Measurements from ENCODE around the gene CBFA2T2. TPM values are rescaled to one million over a fixed set of nuclear protein-coding genes. Genes with fewer than 3 reads are reported as not detected.
"Not testable (repeated sequence)": the region's sequence is repeated elsewhere in the genome, so short reads cannot be mapped to it uniquely, and the experiment has no call there.

Gene CBFA2T2
- polyA plus RNA-seq, 1 donor (not counting 4 experiments of a cell fraction or from before 2014, with no cell fraction given): 6.8 TPM

DNA sequence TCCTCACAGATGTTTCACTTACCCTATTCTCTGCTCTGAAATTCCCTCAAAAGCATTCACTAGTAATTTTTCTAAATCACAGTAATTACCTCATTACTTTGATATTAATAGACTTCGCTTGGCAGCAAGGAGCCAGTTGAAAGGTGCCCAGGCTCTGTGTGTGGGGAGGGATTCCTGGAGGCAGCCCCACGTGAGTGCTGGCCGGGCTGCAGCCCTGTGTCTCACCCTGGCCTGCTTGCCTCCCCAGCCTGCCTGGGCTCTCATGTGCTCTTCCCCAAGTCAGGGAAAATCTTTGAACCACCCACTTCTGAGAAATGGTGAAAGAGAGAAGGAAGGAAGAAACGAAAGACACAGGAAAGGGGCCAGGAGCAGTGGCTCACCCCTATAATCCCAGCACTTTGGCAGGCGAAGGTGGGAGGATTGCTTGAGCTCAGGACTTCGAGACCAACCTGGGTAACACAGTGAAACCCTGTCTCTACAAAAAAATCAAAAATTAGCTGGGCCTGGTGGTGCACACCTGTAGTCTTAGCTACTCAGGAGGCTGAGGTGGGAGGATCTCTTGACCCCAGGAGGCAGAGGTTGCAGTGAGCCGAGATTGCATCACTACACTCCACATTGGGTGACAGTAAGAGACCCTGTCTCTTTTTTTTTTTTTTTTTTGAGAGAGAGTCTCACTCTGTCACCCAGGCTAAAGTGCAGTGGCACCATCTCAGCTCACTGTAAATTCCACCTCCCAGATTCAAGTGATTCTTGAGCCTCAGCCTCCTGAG lies 26.4 kb upstream of the CBFA2T2 start:
- Histone ChIP-seq H3K4me2 (ENCODE audit: control insufficient read depth, extremely low read depth, insufficient read depth, low read depth, low read length) (no peak overlapping the region), H3K36me3 (ENCODE audit: control insufficient read depth in 2 of 2, extremely low read depth in 1 of 2, insufficient read depth in 2 of 2, low read length in 2 of 2) (no peaks in the 10 kb centered on the region), H3K27ac (ENCODE audit: control insufficient read depth, insufficient read depth, low read length) (no peak overlapping the region), H3K4me3 (ENCODE audit: control insufficient read depth in 2 of 3, extremely low read depth in 1 of 3, insufficient read depth in 2 of 3, low read depth in 1 of 3, low read length in 3 of 3) (no peak overlapping the region), H3K79me2 (ENCODE audit: control insufficient read depth, insufficient read depth, low read length) (no peaks in the 10 kb centered on the region), H3K9me3 (ENCODE audit: control insufficient read depth, low read depth, low read length) (no peaks in the 10 kb centered on the region), H4K20me1 (ENCODE audit: control insufficient read depth, extremely low read depth, insufficient read depth, low read length) (no peaks in the 10 kb centered on the region), H3K9ac (ENCODE audit: control insufficient read depth, extremely low read depth, insufficient read depth, low read length) (no peak overlapping the region), H3K27me3 (ENCODE audit: control insufficient read depth, extremely low read depth, insufficient read depth, low read length) (no peaks in the 10 kb centered on the region), H3K4me1 (ENCODE audit: control insufficient read depth, extremely low read depth, insufficient read depth, low read length) (no peaks in the 10 kb centered on the region), H2AFZ (ENCODE audit: control insufficient read depth, low read length) (no peak overlapping the region), H3K9me1 (ENCODE audit: control insufficient read depth, extremely low read depth, insufficient read depth, low read length) (no peaks in the 10 kb centered on the region)
- no peak for DNase-seq (ENCODE audit: low read depth, low spot score)
- dilution Hi-C loops (cut with MboI; ENCODE audit: extremely low pct_ligation_motif_present, low sequenced_read_pairs): no loop called here
- TF ChIP-seq, protein P1, sequence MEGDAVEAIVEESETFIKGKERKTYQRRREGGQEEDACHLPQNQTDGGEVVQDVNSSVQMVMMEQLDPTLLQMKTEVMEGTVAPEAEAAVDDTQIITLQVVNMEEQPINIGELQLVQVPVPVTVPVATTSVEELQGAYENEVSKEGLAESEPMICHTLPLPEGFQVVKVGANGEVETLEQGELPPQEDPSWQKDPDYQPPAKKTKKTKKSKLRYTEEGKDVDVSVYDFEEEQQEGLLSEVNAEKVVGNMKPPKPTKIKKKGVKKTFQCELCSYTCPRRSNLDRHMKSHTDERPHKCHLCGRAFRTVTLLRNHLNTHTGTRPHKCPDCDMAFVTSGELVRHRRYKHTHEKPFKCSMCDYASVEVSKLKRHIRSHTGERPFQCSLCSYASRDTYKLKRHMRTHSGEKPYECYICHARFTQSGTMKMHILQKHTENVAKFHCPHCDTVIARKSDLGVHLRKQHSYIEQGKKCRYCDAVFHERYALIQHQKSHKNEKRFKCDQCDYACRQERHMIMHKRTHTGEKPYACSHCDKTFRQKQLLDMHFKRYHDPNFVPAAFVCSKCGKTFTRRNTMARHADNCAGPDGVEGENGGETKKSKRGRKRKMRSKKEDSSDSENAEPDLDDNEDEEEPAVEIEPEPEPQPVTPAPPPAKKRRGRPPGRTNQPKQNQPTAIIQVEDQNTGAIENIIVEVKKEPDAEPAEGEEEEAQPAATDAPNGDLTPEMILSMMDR (optimal IDR thresholded peaks at IDR 0.05 in 1 of 3, IDR thresholded peaks at IDR 0.05 in 1 of 3, conservative IDR thresholded peaks at IDR 0.05 in 1 of 3; ENCODE audit: extremely low read depth in 1 of 3, insufficient read depth in 2 of 3, low read length in 3 of 3): no peak
- no peak for FAIRE-seq

DNA sequence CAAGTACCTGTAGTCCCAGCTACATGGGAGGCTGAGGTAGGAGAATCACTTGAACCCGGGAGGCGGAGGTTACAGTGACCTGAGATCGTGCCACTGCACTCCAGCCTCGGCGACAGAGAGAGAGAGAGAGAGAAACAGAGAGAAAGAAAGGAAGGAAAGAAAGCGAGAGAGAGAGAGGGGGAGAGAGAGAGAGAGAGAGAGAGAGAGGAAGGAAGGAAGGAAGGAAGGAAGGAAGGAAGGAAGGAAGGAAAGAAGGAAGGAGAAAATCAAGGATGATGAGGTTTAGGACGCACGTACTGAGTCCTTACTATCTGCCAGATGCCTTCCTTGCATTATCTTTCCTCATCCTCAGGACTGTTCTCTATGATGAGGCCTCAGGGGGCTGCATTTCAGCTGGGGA lies 25.1 kb upstream of the CBFA2T2 start:
- H3K4me1 ChIP-seq (ENCODE audit: control insufficient read depth, extremely low read depth, insufficient read depth, low read length); H3K9ac ChIP-seq (ENCODE audit: control insufficient read depth, extremely low read depth, insufficient read depth, low read length); FAIRE-seq; H3K27ac ChIP-seq (ENCODE audit: control insufficient read depth, insufficient read depth, low read length); H3K4me2 ChIP-seq (ENCODE audit: control insufficient read depth, extremely low read depth, insufficient read depth, low read depth, low read length); H3K36me3 ChIP-seq (ENCODE audit: control insufficient read depth in 2 of 2, extremely low read depth in 1 of 2, insufficient read depth in 2 of 2, low read length in 2 of 2); DNase-seq (ENCODE audit: low read depth, low spot score); H3K27me3 ChIP-seq (ENCODE audit: control insufficient read depth, extremely low read depth, insufficient read depth, low read length); H2AFZ ChIP-seq (ENCODE audit: control insufficient read depth, low read length); H3K9me1 ChIP-seq (ENCODE audit: control insufficient read depth, extremely low read depth, insufficient read depth, low read length); H3K79me2 ChIP-seq (ENCODE audit: control insufficient read depth, insufficient read depth, low read length); H3K4me3 ChIP-seq (ENCODE audit: control insufficient read depth in 2 of 3, extremely low read depth in 1 of 3, insufficient read depth in 2 of 3, low read depth in 1 of 3, low read length in 3 of 3); dilution Hi-C loops (cut with MboI; ENCODE audit: extremely low pct_ligation_motif_present, low sequenced_read_pairs); H4K20me1 ChIP-seq (ENCODE audit: control insufficient read depth, extremely low read depth, insufficient read depth, low read length); H3K9me3 ChIP-seq (ENCODE audit: control insufficient read depth, low read depth, low read length): not testable (repeated sequence)

Measured in keratinocyte (primary cell).